ENCODE measurements around the gene NUMBL.

DNA sequence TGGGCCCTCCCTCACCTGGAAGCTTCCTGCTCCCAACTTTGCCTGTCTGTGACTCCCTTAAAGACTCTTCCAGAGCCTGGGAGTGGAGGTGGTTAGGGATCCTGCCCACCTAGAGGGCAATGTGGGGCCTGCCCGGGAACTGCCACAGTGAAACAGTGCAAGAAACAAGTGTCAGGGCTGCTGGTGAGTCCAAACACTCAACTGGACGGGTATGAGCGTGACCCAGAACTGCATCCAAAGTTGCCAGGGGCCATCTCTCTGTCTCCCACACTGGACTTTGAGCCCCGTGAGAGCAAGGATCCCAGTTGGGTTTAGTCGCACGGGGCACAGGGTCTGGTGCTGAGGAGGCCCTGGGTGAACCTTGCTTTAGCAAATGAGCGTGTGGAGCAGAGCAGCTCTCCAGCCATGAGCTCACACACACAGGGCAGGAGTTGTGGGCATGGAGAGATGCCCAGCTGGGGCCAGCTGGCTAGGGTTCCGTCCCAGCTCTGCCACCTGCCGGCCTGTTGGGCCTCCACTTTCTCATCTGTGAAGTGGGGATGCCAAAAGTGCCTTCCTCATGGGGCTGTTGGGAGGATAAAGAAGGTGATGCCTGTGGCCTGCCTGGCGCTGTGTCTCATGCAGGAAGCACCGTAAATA is 2.8 kb upstream of the NUMBL start:
- TF ChIP-seq EP300 (IDR thresholded peaks at IDR 0.05; ENCODE audit: borderline replicate concordance) (no peak), YY1 (IDR thresholded peaks at IDR 0.05; ENCODE audit: low read depth) (no peak), ZBTB7A (IDR thresholded peaks at IDR 0.05; ENCODE audit: low read depth) (no peak), REST (IDR thresholded peaks at IDR 0.05; ENCODE audit: low read depth) (no peak), CEBPB (IDR thresholded peaks at IDR 0.05) (no peak)
- TF ChIP-seq, protein P1, sequence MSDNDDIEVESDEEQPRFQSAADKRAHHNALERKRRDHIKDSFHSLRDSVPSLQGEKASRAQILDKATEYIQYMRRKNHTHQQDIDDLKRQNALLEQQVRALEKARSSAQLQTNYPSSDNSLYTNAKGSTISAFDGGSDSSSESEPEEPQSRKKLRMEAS (IDR thresholded peaks at IDR 0.05) = no peak
